Lung (tissue), 12 donors: ENCODE measurements around the gene RAET1G. TPM values are rescaled to one million over a fixed set of nuclear protein-coding genes. Genes with fewer than 3 reads are reported as not detected.
"Not testable (repeated sequence)": the region's sequence is repeated elsewhere in the genome, so short reads cannot be mapped to it uniquely, and the experiment has no call there.

ENCODE experiments used
- ATAC-seq: fragments of 200-7000 bp; cut with Tn5 transposase; one replicate; pipeline ENCODE4 v1.9.1; 2020; ENCODE audit warnings: moderate number of reproducible peaks; ENCODE audit not compliant: insufficient read depth, low FRiP score
- DNase-seq, 3 donors: peaks; one replicate each; pipeline ENCODE4 v3.0.0-alpha.2; 2013 to 2017
- H3K27ac ChIP-seq, 2 donors: one replicate each; pipeline ENCODE4 v1.5.1; 2013; ENCODE audit warnings: mild to moderate bottlenecking in 2 of 2, moderate library complexity in 2 of 2, control low read depth in 1 of 2, inconsistent platforms in 1 of 2, low read depth in 1 of 2, low read length in 1 of 2
- H3K27me3 ChIP-seq, 3 donors: one replicate each; pipeline ENCODE4 v1.5.1; 2013; ENCODE audit warnings: low read length in 2 of 3; ENCODE audit not compliant: control insufficient read depth in 3 of 3, insufficient read depth in 3 of 3
- H3K36me3 ChIP-seq, 4 donors: one replicate each; pipeline ENCODE4 v1.5.1; 2013; ENCODE audit warnings: low read length in 4 of 4, mild to moderate bottlenecking in 1 of 4, moderate library complexity in 1 of 4; ENCODE audit not compliant: control insufficient read depth in 4 of 4, insufficient read depth in 4 of 4
- H3K4me1 ChIP-seq, 5 donors: one replicate each; pipeline ENCODE4 v1.5.1; 2013; ENCODE audit warnings: low read length in 5 of 5, mild to moderate bottlenecking in 2 of 5, moderate library complexity in 1 of 5; ENCODE audit not compliant: control insufficient read depth in 5 of 5, insufficient read depth in 5 of 5
- H3K4me3 ChIP-seq: one replicate; pipeline ENCODE4 v1.5.1; 2013; ENCODE audit warnings: mild to moderate bottlenecking, control low read depth, moderate library complexity
- H3K9ac ChIP-seq, 2 donors: one replicate each; pipeline ENCODE4 v1.5.1; 2013; ENCODE audit warnings: low read length in 2 of 2, control low read depth in 1 of 2; ENCODE audit not compliant: insufficient read depth in 1 of 2
- H3K9me3 ChIP-seq, 4 donors: one replicate each; pipeline ENCODE4 v1.5.1; 2013; ENCODE audit warnings: low read length in 3 of 4, mild to moderate bottlenecking in 1 of 4, moderate library complexity in 1 of 4; ENCODE audit not compliant: control insufficient read depth in 4 of 4, insufficient read depth in 3 of 4
- whole genome bisulfite sequencing, 2 donors: extraction: QIAGEN DNeasy Blood & Tissue Kit; methylation state at CpG; one replicate each; pipeline ENCODE4 v1.1.7; 2013; 5-methylcytosine and 5-hydroxymethylcytosine counted together
- polyA plus RNA-seq, 2 donors: library from polyadenylated mRNA; stranded (reverse); fragments of 200-250 nt; gene quantifications; one replicate each; pipeline ENCODE4 v1.2.1, GENCODE V29; 2013
- total RNA-seq, 2 donors: library from RNA; depleted of rRNA in 1 of 2; stranded (reverse); fragments of >200 nt in 1 of 2; gene quantifications; one replicate each; pipeline ENCODE4 v1.2.1, GENCODE V29; 2014 to 2021
- TF ChIP-seq, protein P1 (sequence below): IDR thresholded peaks from 2 replicates; pipeline ENCODE4 v1.5.1; 2012; ENCODE audit warnings: mild to moderate bottlenecking; ENCODE audit errors: control extremely low read depth, extremely low read depth
- donor health status: control.
- donor health status: control.
- donor health status: Bipolar disorder and iron deficiency.
- donor health status: healthy.
- donor health status: DM: yes; HTN: yes; CAD: no.

The RAET1G gene
- total and polyA plus RNA-seq, 4 donors: 0.32 to 1.8 (median 0.99) TPM

- Histone ChIP-seq H3K27ac (no peak overlapping the region), H3K4me1 (no peaks in the 10 kb centered on the region), H3K9me3 (peaks cover 0 to 2% (median 0%) of the 10 kb centered on the region in 4 donors), H3K4me3 (no peak overlapping the region), H3K27me3 (no peaks in the 10 kb centered on the region), H3K36me3 (no peaks in the 10 kb centered on the region), H3K9ac (no peak overlapping the region)
- no peak for ATAC-seq
- TF ChIP-seq, protein P1, sequence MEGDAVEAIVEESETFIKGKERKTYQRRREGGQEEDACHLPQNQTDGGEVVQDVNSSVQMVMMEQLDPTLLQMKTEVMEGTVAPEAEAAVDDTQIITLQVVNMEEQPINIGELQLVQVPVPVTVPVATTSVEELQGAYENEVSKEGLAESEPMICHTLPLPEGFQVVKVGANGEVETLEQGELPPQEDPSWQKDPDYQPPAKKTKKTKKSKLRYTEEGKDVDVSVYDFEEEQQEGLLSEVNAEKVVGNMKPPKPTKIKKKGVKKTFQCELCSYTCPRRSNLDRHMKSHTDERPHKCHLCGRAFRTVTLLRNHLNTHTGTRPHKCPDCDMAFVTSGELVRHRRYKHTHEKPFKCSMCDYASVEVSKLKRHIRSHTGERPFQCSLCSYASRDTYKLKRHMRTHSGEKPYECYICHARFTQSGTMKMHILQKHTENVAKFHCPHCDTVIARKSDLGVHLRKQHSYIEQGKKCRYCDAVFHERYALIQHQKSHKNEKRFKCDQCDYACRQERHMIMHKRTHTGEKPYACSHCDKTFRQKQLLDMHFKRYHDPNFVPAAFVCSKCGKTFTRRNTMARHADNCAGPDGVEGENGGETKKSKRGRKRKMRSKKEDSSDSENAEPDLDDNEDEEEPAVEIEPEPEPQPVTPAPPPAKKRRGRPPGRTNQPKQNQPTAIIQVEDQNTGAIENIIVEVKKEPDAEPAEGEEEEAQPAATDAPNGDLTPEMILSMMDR: no peak
- 68 to 69% methylated on average over 9 of the region's 9 CpGs for WGBS, 2 donors
- DNase-seq: no peak
Observed at GRCh38 chr6:149913540-149914240, 9.2 kb downstream of the RAET1G start.

DNA sequence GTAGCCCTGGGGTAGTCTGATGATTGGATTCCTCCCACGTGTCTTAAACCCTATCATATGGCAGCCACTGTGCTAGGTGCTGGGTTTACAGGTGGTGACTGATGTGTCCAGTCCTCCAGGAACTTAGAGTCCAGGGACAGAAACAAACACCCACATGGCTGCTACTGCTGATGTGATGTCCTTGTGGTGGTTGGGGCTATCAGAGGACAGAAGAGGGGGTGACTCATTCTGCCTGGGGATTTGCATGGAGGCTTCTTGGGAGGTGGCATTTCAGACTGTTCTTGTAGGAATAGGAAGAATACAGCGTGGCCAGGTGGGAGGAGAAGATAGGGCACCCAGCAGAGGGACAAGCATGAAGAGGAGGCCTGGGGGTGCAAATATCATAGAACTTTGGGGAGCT is 9.8 kb downstream of the RAET1G start:
- WGBS, 2 donors: 79 to 83% methylated on average over 2 of the region's 2 CpGs
- Histone ChIP-seq H3K9me3 (peaks cover 0 to 5% (median 0%) of the 10 kb centered on the region in 4 donors), H3K4me1 (no peaks in the 10 kb centered on the region), H3K36me3 (no peaks in the 10 kb centered on the region), H3K27ac (no peak overlapping the region), H3K4me3 (no peak overlapping the region), H3K27me3 (no peaks in the 10 kb centered on the region), H3K9ac (no peak overlapping the region)
- TF ChIP-seq, protein P1: no peak
- ATAC-seq (peak; percentile 6), DNase-seq (no peak)

DNA sequence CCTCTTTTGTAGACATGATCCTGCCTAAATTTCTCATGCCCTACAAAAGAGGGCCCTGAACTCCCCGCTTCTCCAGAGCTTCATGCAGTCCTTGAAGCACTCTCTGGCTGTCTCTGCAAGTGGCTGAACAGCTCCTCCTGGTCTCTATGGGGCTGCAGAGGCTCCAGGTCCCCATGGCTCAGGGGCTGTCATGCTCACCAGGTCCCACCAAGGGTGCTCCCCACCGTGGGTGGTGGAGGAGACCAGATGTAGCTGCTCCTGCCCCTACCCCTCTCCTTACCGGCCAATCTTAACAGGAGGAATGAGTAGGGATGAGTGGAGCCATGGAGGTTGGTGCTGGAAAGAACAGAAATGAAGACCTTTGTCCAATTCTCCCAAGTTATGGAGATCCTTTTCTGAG is 10.2 kb downstream of the RAET1G start:
- 85 to 87% methylated on average over 3 of the region's 3 CpGs for WGBS, 2 donors
- H3K9ac ChIP-seq, ATAC-seq, H3K36me3 ChIP-seq, H3K4me1 ChIP-seq, H3K27me3 ChIP-seq, H3K27ac ChIP-seq, H3K9me3 ChIP-seq, DNase-seq, H3K4me3 ChIP-seq: not testable (repeated sequence)

DNA sequence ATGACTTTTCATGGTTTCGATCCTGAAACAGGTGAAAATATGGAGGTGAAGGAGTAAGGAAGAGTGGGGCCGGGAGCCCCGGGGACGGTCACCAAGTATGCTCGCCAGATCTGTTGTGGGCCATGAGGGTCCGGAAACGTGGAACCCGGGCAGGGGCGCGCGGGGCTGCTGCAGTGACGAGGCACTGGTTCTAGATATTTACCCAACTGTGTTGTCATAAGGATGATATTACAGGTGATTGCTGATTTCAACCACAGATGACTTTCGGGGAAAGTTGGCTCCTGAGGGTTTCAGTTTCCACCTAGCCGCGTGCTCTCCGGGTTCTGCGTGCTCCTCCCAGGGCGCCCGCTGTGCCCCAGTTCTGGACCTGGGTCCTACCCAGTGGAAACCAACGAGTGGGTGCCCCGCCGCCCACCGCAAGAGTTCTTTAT is 12.2 kb downstream of the RAET1G start:
- 92 to 96% methylated on average over 23 of the region's 23 CpGs for WGBS, 2 donors
- TF ChIP-seq, protein P1: no peak
- no peak overlapping the region for H3K9ac ChIP-seq
- no peak for DNase-seq
- no peak overlapping the region for H3K27ac ChIP-seq
- no peaks in the 10 kb centered on the region for H3K36me3 ChIP-seq
- ATAC-seq: no peak
- no peaks in the 10 kb centered on the region for H3K27me3 ChIP-seq
- no peak overlapping the region for H3K4me3 ChIP-seq
- H3K4me1 ChIP-seq: no peaks in the 10 kb centered on the region
- H3K9me3 ChIP-seq: peaks cover 0 to 8% (median 0%) of the 10 kb centered on the region in 4 donors
